GM12875 (cell line): ENCODE data around the gene SPRED2.

Experiments used
- H3K4me3 ChIP-seq: one replicate; pipeline ENCODE4 v1.5.1; 2011; ENCODE audit warnings: low read depth, low read length, control low read depth
- CTCF ChIP-seq: IDR thresholded peaks from 2 replicates; pipeline ENCODE4 v1.5.1; 2011; ENCODE audit warnings: low read depth, mild to moderate bottlenecking, control low read depth, inconsistent platforms, low read length, moderate library complexity, borderline replicate concordance; ENCODE audit not compliant: insufficient read depth

Gene SPRED2

GRCh38 chr2:65275141-65275915 is 157.1 kb downstream of the SPRED2 start:
- no peak overlapping the region for H3K4me3 ChIP-seq
- no peak for TF ChIP-seq CTCF

- H3K4me3 ChIP-seq, result no peak overlapping the region
- no peak for TF ChIP-seq CTCF
Observed at GRCh38 chr2:65273344-65273743, 159.1 kb downstream of the SPRED2 start.

- H3K4me3 ChIP-seq, result no peak overlapping the region
- TF ChIP-seq CTCF, result no peak
Observed at GRCh38 chr2:65268957-65269356, 163.4 kb downstream of the SPRED2 start.

GRCh38 chr2:65267008-65267407 is 165.4 kb downstream of the SPRED2 start:
- no peak overlapping the region for H3K4me3 ChIP-seq
- no peak for TF ChIP-seq CTCF

GRCh38 chr2:65265671-65266045 is 166.7 kb downstream of the SPRED2 start:
- H3K4me3 ChIP-seq, result no peak overlapping the region
- TF ChIP-seq CTCF, result no peak

GRCh38 chr2:65264821-65265670 is 167.4 kb downstream of the SPRED2 start:
- TF ChIP-seq CTCF, result peak; percentile 40; the same call in 1 of the 2 replicates

More at GRCh38 chr2:65264821-65265670, 167.4 kb downstream of the SPRED2 start:
- no peak overlapping the region for H3K4me3 ChIP-seq
